GM12878 (cell line): ENCODE data around the gene RNF126. TPM values are rescaled to one million over a fixed set of nuclear protein-coding genes. Genes with fewer than 3 reads are reported as not detected.

Experiments used
- ATAC-seq: fragments of 200-7000 bp; cut with Tn5 transposase; 3 replicates; pipeline ENCODE4 v1.9.1; 2020; ENCODE audit warnings: mild to moderate bottlenecking, moderate library complexity
- BruUV-seq: library from RNA; stranded (reverse); fragments of 400-500 nt; replicated peaks from 2 replicates; lab custom pipeline; 2021; lab: Mats Ljungman, UMichigan
- CTCF ChIA-PET: fragments of 300-600 bp; sonication (Branson Sonifier 250); formaldehyde crosslinking; extraction: SDS; loops from one replicate; lab custom pipeline; 2021; ENCODE audit warnings: inconsistent platforms; lab: Yijun Ruan, JAX
- POLR2A ChIA-PET: fragments of 350-600 bp; formaldehyde crosslinking; extraction: SDS; loops from one replicate; lab custom pipeline; 2021; ENCODE audit warnings: inconsistent platforms; lab: Charles Lee
- RAD21 ChIA-PET: fragments of 300-600 bp; sonication (Branson Sonifier 250); formaldehyde crosslinking; loops from one replicate; lab custom pipeline; 2023; ENCODE audit warnings: antibody characterized with exemption; ENCODE audit not compliant: unreplicated experiment; lab: Charles Lee
- SMC1A ChIA-PET: fragments of 300-600 bp; sonication (Branson Sonifier 250); formaldehyde crosslinking; loops from one replicate; lab custom pipeline; 2023; ENCODE audit not compliant: unreplicated experiment, uncharacterized antibody; lab: Charles Lee
- DNase-seq: peaks from one replicate; pipeline ENCODE4 v3.0.0-alpha.2; 2011; ENCODE audit warnings: low read depth, low spot score
- FAIRE-seq: peaks from 3 replicates; lab custom pipeline; 2011; peaks lifted over from hg19 to GRCh38; lab: Jason Lieb, UNC
- H2AFZ ChIP-seq: 2 replicates; pipeline ENCODE4 v1.6.0; 2011; ENCODE audit warnings: low read depth, low read length, control low read depth; ENCODE audit not compliant: control insufficient read depth
- H3K27ac ChIP-seq: 2 replicates; pipeline ENCODE4 v1.5.1; 2011; ENCODE audit warnings: control low read depth; ENCODE audit not compliant: control insufficient read depth, insufficient read depth
- H3K27me3 ChIP-seq, 2 experiments: replicated peaks in 1 of 2; 2 replicates each; pipeline versions ENCODE4 v1.6.0 to v1.6.1; 2011; ENCODE audit warnings: low read length in 1 of 2; ENCODE audit not compliant: control insufficient read depth in 2 of 2, insufficient read depth in 2 of 2
- H3K36me3 ChIP-seq, 2 experiments: 2 replicates each; pipeline ENCODE4 v1.5.1; 2011; ENCODE audit warnings: low read length in 1 of 2; ENCODE audit not compliant: control insufficient read depth in 2 of 2, insufficient read depth in 2 of 2
- H3K4me1 ChIP-seq: 2 replicates; pipeline ENCODE4 v1.6.1; 2011; ENCODE audit warnings: mild to moderate bottlenecking, low read length, moderate library complexity, mixed read lengths; ENCODE audit not compliant: control insufficient read depth, insufficient read depth
- H3K4me2 ChIP-seq: 2 replicates; pipeline ENCODE4 v1.6.0; 2011; ENCODE audit warnings: control low read depth; ENCODE audit not compliant: control insufficient read depth, insufficient read depth
- H3K4me3 ChIP-seq: fragments of 200-600 bp; sonication (generic); 2 replicates; pipeline ENCODE4 v1.5.1; 2016
- H3K79me2 ChIP-seq: 2 replicates; pipeline ENCODE4 v1.6.0; 2011; ENCODE audit warnings: low read length; ENCODE audit not compliant: control insufficient read depth, insufficient read depth
- H3K9ac ChIP-seq: 2 replicates; pipeline ENCODE4 v1.8.0; 2011; ENCODE audit warnings: low read length, control low read depth, mixed read lengths; ENCODE audit not compliant: control insufficient read depth, insufficient read depth
- H3K9me3 ChIP-seq: replicated peaks from 3 replicates; pipeline ENCODE4 v1.5.1; 2011; ENCODE audit warnings: mild to moderate bottlenecking, low read length; ENCODE audit not compliant: control insufficient read depth, insufficient read depth
- H4K20me1 ChIP-seq: 2 replicates; pipeline ENCODE4 v1.6.0; 2011; ENCODE audit not compliant: control insufficient read depth, insufficient read depth
- CREB1 ChIP-seq: IDR thresholded peaks from 2 replicates; pipeline ENCODE4 v1.6.1; 2012; ENCODE audit warnings: low read depth, mild to moderate bottlenecking, inconsistent platforms
- EGR1 ChIP-seq, 2 experiments: IDR thresholded peaks; 1 replicate in 1 of 2; 2 replicates in 1 of 2; pipeline ENCODE4 v1.6.1; 2011 to 2012; ENCODE audit warnings: low read depth in 2 of 2, low read length in 2 of 2, borderline replicate concordance in 1 of 2, mild to moderate bottlenecking in 1 of 2, moderate library complexity in 1 of 2
- NFIC ChIP-seq: IDR thresholded peaks from 2 replicates; pipeline ENCODE4 v1.6.1; 2012; ENCODE audit warnings: low read depth, mild to moderate bottlenecking, inconsistent platforms, low read length, moderate library complexity
- NFXL1 ChIP-seq: fragments of 450-650 bp; IDR thresholded peaks from 2 replicates; pipeline ENCODE4 v1.6.1; 2017; ENCODE audit warnings: antibody characterized with exemption, mild to moderate bottlenecking, borderline replicate concordance
- RELA ChIP-seq: fragments of 450-650 bp; IDR thresholded peaks from 2 replicates; pipeline ENCODE4 v1.8.0; 2014; ENCODE audit warnings: borderline replicate concordance; ENCODE audit not compliant: partially characterized antibody
- REST ChIP-seq: IDR thresholded peaks from 2 replicates; pipeline ENCODE4 v1.6.1; 2012; ENCODE audit warnings: mild to moderate bottlenecking, low read depth, low read length
- RFX5 ChIP-seq: IDR thresholded peaks from 2 replicates; pipeline ENCODE4 v1.6.1; 2011; ENCODE audit warnings: low read depth, low read length, improper control_type of control experiment
- SMAD5 ChIP-seq: IDR thresholded peaks from 2 replicates; pipeline ENCODE4 v1.6.1; 2016; ENCODE audit warnings: antibody characterized with exemption, low read depth
- TAF1 ChIP-seq: IDR thresholded peaks from 2 replicates; pipeline ENCODE4 v1.6.1; 2011; ENCODE audit warnings: mild to moderate bottlenecking, low read depth, low read length, borderline replicate concordance
- ZNF207 ChIP-seq: fragments of 450-650 bp; IDR thresholded peaks from 2 replicates; pipeline ENCODE4 v1.6.1; 2014; ENCODE audit warnings: antibody characterized with exemption, mild to moderate bottlenecking, borderline replicate concordance
- WGBS: methylation state at CpG from one replicate; pipeline ENCODE4 v1.1.6; 2016; ENCODE audit warnings: low lambda C conversion rate; ENCODE audit not compliant: insufficient replicate concordance, insufficient coverage; ENCODE audit errors: missing lambda C conversion rate; 5-methylcytosine and 5-hydroxymethylcytosine counted together
- in situ Hi-C: fragments of 300-500 bp; cut with MboI; formaldehyde crosslinking; loops from 9 replicates; pipeline ENCODE4 v1.14.3; 2018; ENCODE audit warnings: mixed read lengths
- intact Hi-C: fragments of 100-400 bp; cut with micrococcal nuclease; formaldehyde crosslinking; loops from one replicate; pipeline ENCODE4 v1.14.2; 2022; ENCODE audit not compliant: unreplicated experiment
- polyA plus RNA-seq, 11 experiments: library from polyadenylated mRNA; depleted of rRNA in 4 of 11; unstranded in 6 of 11; stranded (reverse) in 5 of 11; fragments of >200 nt; fragmentation: Nextera tagmentation in 4 of 11; fragmentation: Illumina TruSeq in 1 of 11; extraction: Ambion mirVana in 4 of 11; extraction: Trizol in 1 of 11; gene quantifications; 1 replicate in 1 of 11; 2 replicates in 10 of 11; pipeline versions ENCODE4 v1.2.1 to v1.2.3, GENCODE V29; 2011 to 2016; ENCODE audit warnings: inconsistent platforms in 2 of 11, missing spikeins in 2 of 11, low read depth in 1 of 11
- total RNA-seq, 4 experiments: library from RNA; depleted of rRNA in 3 of 4; stranded (reverse); fragments of >200 nt in 3 of 4; fragmentation: Illumina TruSeq in 1 of 4; extraction: Trizol in 1 of 4; gene quantifications; 2 replicates each; pipeline versions ENCODE4 v1.2.1 to v1.2.3, GENCODE V29; 2013 to 2021

RNF126 gene
- total and polyA plus RNA-seq, 10 of the 15 experiments (the other 5 are each of a cell fraction or from before 2014, with no cell fraction given) = 0.45 to 100 (median 50.6) TPM

- TF ChIP-seq CREB1 = no peak
These were observed 48.2 kb upstream of the RNF126 start (continued) for GRCh38 chr19:711254-711653.

DNA sequence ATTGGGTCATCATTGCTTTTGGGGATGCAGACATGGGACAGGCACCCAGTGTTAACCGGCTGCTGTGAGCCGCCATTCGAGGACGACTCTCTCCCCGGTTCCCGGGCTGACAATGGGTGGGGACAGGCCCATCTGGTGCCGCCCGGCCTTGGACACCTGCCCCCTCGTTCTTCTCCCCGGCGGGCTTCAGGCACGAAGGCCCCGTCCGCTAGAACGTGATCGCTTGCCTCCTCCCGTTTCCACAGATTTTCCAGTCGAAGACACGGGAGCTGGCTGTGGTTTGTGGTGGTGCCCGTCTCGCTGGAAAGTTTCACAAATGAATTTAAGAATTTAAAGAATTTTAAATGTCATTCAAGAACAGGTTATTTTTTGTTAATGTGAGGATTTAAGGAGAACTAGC lies 47.8 kb upstream of the RNF126 start:
- no peak overlapping the region for H3K4me2 ChIP-seq
- no peaks in the 10 kb centered on the region for H3K36me3 ChIP-seq
- H2AFZ ChIP-seq = no peak overlapping the region
- no peaks in the 10 kb centered on the region for H3K79me2 ChIP-seq
- POLR2A ChIA-PET = no interaction called here
- intact Hi-C loops = no loop called here
- H3K27me3 ChIP-seq = peaks cover 0 to 2% of the 10 kb centered on the region in 2 experiments; a peak in 2 of 4 replicates
- WGBS = 52% methylated on average over 21 of the region's 21 CpGs
- SMC1A ChIA-PET = no interaction called here
- H3K9ac ChIP-seq = no peak overlapping the region
- peaks cover 5% of the 10 kb centered on the region; the same call in 1 of the 3 replicates for H3K9me3 ChIP-seq
- H3K4me3 ChIP-seq = no peak overlapping the region
- no TSS peak for BruUV-seq
- no peak for TF ChIP-seq REST
- TF ChIP-seq TAF1 = no peak
- TF ChIP-seq NFXL1 = no peak
- TF ChIP-seq RELA = no peak
- TF ChIP-seq SMAD5 = no peak
- no peak for TF ChIP-seq ZNF207
- TF ChIP-seq EGR1 (IDR thresholded peaks at IDR 0.05; ENCODE audit: borderline replicate concordance in 1 of 2, low read depth in 2 of 2, low read length in 2 of 2) = no peak
- no peak for TF ChIP-seq NFIC
- no peak for TF ChIP-seq RFX5
- TF ChIP-seq, all 136 proteins: peak for 0
- in situ Hi-C loops = no loop called here
- no peak overlapping the region for H3K27ac ChIP-seq
- no peaks in the 10 kb centered on the region for H4K20me1 ChIP-seq
- FAIRE-seq (no peak), ATAC-seq (no peak), DNase-seq (no peak)
- ChIA-PET CTCF (no interaction called here), RAD21 (no interaction called here)
- no peaks in the 10 kb centered on the region for H3K4me1 ChIP-seq
